GM18868 (cell line): ENCODE results near the gene FBN3.
"Not testable (repeated sequence)": the region's sequence is repeated elsewhere in the genome, so short reads cannot be mapped to it uniquely, and the experiment has no call there.

ENCODE experiments used
- ATAC-seq: cut with Tn5 transposase; IDR thresholded peaks from one replicate; pipeline ENCODE4 v1.9.1; 2021; ENCODE audit warnings: mild to moderate bottlenecking, moderate library complexity; ENCODE audit not compliant: unreplicated experiment

The FBN3 gene

DNA sequence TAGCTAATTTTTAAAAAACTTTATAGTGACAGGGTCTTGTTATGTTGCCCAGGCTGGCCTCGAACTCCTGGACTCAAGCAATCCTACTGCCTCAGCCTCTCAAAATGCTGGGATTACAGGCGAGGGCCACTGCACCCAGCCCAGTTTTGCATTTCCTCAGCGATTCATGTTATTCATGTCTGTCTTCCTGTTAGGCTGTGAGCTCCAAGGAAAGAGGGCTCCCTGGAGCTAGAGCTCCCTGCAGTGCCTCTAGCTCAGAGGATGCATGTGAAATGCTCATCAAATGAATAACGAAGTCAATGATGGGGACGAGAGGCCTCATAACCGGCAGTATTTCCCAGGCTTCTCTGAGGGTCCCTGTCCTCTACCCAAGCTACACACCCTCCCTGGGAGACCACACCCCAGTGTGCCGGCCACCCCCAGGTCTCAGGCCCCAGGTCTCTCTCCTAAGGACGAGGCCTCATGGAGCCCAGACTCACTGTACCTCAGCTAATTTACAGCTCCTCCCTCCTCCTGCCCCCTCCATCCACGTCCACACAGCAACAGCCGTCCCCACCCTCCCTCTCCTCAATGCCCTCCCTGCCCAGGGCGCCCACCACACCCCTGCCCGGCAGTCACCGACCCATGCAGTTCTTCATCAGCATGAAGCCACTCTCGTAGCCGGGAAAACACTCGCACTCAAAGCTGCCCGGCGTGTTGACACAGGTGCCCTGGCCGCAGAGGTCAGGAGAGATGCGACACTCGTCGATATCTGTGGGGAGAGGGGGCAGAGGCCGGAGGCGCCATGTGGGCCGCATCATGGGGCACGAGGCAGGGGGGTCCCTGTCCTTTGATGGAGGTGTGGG lies 28.5 kb downstream of the FBN3 start:
- no peak for ATAC-seq

GRCh38 chr19:8117991-8118390 lies 31.4 kb downstream of the FBN3 start:
- no peak for ATAC-seq

- ATAC-seq, result no peak
Measured at GRCh38 chr19:8116437-8117293, 32.7 kb downstream of the FBN3 start.

GRCh38 chr19:8115805-8116396 lies 33.5 kb downstream of the FBN3 start:
- ATAC-seq, result no peak

DNA sequence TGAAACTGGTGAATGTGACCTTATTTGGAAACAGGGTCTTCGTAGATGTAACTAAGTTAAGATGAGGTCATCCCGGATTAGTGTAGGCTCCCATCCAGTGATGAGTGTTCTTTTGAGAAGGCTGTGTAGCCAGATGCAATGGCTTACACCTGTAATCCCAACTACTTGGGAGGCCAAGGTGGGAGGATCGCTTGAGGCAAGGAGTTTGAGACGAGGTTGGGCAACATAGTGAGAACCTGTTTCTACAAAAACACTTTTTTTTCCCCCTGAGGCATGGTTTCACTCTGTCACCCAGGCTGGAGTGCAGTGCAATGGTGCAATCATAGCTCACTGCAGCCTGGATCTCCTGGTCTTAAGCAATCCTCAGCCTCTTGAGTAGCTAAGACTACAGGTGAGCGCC lies 36.4 kb downstream of the FBN3 start:
- no peak for ATAC-seq

GRCh38 chr19:8111376-8111775 lies 38.0 kb downstream of the FBN3 start:
- ATAC-seq, result no peak

- no peak for ATAC-seq
Measured at GRCh38 chr19:8110931-8111330, 38.5 kb downstream of the FBN3 start.

DNA sequence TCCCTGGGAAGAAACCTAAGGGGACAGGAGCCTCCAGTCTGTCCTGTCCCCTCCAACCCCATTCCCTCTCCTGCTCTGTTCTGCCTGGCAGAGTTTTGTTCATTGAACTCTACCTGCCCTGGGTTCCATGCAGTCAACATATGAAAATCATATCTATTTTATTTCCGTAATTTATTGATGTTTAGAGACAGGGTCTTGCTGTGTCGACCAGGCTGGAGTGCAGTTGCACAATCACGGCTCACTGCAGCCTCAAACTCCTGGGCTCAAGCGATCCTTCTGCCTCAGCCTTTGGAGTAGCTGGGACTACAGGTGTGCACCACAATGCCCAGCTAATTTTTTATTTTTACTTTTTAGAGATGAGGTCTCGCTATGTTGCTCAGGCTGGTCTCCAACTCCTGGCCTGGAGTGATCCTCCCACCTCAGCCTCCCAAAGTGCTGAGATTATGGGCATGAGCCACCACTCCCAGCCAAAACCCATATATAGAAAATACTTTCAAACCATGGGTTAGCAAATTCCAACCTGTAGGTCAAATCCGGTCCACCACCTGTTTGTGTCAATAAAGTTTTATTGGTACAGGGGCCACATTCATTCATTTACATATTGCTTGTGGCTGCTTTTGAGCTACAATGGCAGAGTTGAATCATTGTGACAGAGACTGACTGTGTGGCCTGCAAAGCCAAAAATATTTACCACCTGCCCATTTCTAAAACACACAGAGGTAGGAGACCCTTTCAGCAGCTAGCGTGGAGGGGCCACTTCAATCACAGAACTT lies 39.3 kb downstream of the FBN3 start:
- ATAC-seq, result no peak

GRCh38 chr19:8109455-8109854 lies 39.9 kb downstream of the FBN3 start:
- no peak for ATAC-seq

DNA sequence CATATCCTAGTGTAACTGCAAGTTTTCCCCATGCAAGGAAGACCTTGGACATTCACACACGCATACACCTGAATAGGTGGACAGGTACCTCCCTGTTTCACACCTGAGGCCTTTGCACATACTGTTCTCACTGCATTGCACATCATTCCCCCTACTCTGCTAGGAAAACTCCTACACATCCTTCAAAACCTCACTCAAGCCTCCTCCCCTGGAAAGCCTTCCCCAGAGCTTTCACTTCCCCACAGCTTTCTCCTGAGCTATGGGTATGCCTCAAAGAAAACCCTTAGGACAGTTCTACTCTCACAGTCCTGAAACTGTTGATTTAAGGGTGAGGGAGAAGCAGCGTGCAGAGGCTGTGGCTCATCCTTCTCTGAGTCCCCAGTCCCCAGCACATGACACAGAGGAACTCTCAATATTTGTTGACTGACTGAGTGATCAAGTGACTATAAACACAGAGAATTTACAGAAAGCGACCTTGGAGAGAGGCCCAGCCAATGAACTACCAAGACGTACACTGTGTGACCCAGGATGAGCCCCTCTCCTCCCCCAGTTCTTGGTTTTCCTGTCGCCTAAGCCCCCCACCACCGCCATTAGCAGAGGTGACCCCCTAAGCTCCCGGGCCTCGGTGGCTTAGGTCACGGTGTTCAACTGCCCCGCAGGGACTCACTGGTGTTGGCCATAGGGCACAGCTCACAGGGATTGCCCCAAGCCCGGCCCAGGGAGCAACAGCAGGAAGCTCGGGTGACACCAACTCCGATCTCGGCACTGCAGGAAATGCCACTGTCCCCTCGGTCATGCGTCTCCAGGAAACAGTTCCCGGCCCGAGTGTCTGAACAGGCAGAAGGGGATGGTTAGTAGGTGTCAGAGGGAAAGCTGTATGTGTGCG lies 40.6 kb downstream of the FBN3 start:
- no peak for ATAC-seq

- ATAC-seq, result no peak
Measured at GRCh38 chr19:8107301-8107903, 42.0 kb downstream of the FBN3 start.

- ATAC-seq, result no peak
Measured at GRCh38 chr19:8105471-8105870, 43.9 kb downstream of the FBN3 start.

DNA sequence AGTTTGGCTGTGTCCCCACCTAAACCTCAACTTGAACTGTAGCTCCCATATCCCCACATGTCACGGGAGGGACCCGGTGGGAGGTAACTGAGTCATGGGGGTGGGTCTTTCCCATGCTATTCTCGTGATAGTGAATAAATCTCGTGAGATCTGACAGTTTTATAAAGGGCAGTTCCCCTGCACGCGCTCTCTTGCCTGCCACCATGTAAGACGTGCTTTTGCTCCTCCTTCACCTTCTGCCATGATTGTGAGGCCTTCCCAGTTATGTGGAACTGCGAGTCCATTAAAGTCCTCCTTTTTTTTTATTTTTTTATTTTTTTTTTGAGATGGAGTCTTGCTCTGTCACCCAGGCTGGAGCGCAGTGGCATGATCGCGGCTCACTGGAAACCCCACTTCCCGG lies 47.5 kb downstream of the FBN3 start:
- ATAC-seq, result not testable (repeated sequence)

DNA sequence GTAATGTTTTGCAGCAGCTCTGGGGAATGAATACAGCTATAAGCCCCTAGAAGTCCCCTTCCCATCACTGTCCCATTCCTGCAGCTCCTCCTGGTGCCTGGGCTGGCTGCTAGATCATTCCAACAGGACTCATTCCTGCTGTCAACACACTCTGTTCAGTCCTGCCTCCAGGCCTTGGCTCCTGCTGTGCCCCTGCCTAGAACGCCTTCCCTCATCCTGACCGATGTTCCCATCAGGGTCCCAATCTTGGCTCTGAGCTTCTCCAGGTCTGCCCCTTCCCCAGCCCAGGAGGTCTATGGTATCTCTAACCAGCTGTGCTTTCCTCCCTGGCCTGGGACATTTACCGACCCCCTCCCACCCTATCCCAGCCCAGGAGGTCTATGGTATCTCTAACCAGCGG lies 48.1 kb downstream of the FBN3 start:
- no peak for ATAC-seq

- ATAC-seq, result no peak
Measured at GRCh38 chr19:8097681-8098567, 51.5 kb downstream of the FBN3 start.

DNA sequence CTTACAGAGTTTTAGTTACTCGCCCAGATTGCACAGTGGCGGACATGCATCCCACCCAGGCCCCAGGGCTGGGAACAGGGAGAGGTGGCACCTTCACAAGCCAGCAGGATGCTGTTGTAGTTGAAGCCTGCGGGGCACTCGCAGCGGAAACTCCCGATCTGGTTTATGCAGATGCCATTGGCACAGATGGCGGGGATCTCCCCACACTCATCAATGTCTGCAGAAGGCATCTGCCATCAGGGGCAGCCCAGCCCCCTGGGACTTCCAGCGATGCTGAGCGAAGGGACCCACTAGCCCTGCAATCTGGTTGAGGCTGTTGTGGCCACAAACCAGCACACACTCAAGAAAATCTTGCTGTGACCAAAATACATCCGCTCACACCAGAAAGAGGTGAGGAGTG lies 52.2 kb downstream of the FBN3 start:
- ATAC-seq, result no peak

DNA sequence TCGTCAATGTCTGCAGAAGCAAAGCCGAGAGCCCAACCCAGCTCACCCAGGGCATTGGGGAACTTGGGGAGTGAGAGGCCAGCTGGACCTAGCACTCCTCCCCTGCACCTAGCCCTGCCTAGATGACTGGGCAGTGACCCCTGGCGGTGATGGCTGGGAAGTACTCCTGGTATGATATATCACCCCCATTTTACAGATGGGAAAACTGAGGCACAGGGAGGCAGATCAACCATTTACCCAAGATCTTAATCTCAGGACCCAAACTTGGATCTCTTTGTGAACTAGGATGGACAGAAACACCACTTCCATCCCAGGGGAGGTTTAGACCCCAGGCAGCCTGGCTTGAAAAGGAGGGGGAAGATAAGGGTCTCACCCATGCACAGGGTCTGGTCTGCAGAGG lies 53.3 kb downstream of the FBN3 start:
- no peak for ATAC-seq

DNA sequence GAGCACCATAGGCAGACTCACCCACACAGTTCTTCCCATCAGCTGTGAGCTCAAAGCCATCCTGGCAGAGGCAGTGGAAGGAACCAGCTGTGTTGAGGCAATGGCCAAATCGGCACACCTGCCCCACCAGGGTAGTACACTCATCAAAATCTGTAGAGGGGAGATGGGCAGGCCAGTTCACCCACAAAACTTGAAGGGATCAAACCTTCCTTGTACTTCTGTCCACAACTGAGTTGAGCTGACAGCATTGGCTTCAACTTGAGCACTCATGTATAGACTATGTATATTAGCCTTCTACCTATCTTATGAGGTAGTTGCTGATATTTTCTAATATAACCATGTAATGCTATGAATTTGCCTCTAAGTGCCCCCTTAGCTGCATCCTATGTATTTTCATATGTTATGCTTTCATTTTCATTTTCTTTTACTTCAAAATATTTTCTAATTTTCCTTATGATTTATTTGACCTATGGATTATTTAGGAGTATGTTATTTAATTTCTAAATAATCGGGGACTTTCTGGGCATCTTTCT lies 54.0 kb downstream of the FBN3 start:
- ATAC-seq, result no peak
